Tongue (tissue), 2 donors: ENCODE measurements around the gene SLC12A7. TPM values are rescaled to one million over a fixed set of nuclear protein-coding genes. Genes with fewer than 3 reads are reported as not detected.
A peak's percentile ranks its signal among the peaks of the same experiment; 100 is the strongest.
"Not testable (repeated sequence)": the region's sequence is repeated elsewhere in the genome, so short reads cannot be mapped to it uniquely, and the experiment has no call there.

ENCODE experiments used
- DNase-seq: peaks from one replicate; pipeline ENCODE4 v3.0.0-alpha.2; 2015
- total RNA-seq: library from RNA; depleted of rRNA; stranded (reverse); fragments of >200 nt; gene quantifications from one replicate; pipeline ENCODE4 v1.2.3, GENCODE V29; 2014

The SLC12A7 gene
- 25.2 TPM for total RNA-seq

DNA sequence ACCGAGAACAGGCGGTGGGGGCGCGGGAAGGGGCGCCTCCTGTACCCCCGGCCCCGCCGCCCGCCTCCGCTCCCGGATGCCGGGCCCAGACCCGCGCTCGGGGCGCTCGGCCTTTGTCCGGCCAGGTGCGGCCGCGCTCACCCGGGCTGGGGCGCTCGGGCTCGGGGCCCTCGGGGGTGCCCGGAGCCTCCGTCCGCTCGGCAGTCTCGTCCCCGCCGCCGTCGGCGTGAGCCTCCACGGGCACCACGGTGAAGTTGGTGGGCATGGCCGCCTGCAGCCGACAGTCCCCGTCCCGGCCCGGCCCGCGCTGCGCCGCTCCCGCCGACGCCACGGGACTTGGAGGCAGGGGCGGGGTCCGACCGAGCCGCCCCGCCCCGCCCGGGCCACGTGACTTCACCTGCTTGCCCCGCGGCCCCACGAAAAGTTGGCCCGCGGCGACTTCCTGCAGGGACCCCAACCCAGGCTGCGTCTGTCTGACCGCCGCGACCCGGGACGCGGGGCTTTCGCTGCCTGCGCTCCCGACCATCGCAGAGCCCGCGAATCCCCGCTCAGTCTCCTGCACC lies at the start of gene SLC12A7:
SLC12A7 (minus strand) TSS at position 337 of the 563 bp plus-strand sequence; CDS start at position 265, 72 bp downstream.
- peak; percentile 64 for DNase-seq

DNA sequence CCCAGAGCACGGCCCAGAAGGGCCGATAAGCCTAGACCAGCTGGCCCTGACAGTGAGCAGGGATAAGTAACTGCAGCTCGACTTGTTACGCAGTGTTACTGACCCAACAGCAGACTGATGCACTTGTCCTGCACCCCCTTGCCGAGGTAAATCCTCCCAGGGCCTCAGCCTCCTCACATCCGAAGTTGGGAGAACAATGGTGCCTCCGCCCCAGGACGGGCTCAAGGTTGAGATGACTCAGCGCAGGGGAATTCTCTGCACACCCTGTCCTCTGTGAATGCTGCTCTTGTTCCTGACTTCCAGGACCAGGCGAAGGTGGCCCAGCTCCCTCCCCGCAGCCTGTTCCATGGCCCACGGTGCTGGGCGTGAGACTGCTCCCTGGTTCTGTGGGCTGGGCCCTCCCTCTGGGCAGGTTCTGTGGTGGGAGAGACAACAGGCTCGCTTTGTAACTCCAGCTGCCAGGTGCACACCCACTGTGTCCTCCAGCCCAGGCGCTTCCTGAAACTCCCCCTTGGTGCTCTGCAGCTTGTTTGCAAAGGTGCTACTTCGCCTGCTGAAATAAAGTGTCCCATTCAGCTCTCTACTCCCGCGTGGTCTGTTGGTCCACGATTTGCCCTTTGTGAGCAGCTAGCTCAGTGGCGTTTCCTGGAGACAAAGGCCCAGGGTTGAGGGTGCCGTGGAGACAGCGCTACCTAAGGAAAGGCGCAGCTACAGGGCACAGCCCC lies 49.4 kb upstream of the SLC12A7 start:
- DNase-seq, result no peak

DNA sequence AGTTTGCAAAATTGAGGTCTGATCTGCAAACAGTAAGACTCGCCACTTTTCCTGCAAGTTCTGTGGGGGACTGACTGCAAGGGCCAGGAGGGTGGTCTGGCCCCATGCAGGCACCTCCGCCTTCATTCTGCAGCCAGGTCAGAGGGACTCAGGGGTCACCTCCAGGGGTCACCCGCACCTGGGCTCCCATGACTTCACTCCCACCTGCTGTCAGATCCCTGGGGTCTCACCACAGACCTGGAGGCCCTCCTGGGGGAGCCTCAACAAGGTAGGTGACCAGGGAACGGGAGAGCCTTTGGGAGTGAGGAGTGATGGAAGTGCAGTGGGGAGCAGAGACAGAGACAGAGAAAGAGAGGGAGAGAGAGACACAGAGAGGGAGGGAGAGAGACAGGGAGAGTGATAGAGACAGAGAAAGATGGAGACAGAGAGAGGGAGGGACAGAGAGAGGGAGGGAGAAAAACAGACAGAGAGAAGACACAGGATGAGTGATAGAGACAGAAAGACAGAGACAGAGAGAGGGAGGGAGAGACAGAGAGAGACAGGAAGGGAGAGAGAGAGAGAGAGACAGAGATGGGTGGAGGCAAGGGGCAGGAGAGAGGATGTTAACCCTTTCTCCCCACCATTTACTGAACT lies 48.0 kb upstream of the SLC12A7 start:
- DNase-seq, result no peak

DNA sequence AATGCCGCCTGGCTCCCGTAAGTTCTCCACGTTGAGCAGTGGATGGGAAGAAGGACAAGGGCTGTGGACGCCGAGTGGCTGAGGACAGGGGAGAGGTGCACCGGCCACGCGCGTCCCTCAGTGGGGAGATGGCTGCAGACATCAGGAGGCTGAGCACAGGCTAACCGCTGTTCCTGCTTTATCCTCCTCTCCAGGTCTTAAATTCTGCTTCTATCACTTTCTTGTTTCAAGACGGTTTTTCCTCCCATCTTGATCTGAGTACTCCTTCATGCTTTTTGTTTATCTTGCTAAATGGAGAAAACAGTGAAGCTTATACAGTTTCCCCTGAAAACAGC lies 47.4 kb upstream of the SLC12A7 start:
- no peak for DNase-seq

DNA sequence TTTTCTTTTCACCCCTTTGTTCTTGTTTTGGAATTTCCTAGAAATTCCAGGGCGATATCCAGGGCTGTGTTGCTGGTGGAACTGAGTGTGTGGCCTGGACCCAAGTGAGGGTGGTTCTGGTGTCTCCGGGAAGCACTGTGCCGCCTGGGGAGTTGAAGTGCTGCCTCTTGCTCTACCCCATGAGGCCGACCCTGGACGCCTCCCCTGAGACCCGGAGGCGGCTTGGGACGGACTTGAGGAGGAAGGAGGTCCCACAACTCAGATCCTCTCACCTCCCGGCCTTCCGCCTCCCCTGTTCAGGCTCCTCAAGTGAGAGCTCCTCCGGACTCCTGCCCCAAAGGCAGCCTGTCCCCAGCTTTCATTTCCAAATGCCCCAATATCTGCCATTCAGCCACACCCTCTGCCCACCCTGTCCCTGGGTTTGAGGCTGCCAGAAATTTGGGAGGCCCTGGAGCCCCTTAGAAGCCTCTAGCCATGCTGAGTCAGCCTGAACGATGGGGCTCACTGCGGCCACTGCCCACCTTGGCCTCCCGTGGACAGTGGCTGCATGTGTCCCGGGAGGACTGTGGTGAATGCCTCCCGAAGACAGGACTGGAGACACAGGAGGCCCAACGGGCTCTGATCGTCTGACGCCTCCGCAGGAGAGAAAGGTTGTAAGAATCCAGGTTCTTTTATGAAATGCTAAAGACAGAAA lies 46.9 kb upstream of the SLC12A7 start:
- DNase-seq, result no peak

DNA sequence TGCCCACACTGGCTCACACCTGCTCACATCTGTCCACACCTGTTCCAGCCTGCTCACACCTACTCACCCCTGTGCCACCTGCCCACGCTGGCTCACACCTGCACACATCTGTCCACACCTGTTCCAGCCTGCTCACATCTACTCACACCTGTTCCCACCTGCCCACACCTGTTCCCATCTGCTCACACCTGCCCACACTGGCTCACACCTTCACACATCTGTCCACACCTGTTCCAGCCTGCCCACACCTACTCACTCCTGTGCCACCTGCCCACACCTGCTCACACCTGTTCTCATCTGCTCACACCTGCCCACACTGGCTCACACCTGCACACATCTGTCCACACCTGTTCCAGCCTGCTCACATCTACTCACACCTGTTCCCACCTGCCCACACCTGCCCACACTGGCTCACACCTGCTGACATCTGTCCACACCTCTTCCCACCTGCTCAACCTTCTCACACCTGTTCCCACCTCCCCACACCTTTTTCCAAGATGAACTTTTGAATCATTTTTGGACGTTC lies 45.7 kb upstream of the SLC12A7 start:
- not testable (repeated sequence) for DNase-seq

DNA sequence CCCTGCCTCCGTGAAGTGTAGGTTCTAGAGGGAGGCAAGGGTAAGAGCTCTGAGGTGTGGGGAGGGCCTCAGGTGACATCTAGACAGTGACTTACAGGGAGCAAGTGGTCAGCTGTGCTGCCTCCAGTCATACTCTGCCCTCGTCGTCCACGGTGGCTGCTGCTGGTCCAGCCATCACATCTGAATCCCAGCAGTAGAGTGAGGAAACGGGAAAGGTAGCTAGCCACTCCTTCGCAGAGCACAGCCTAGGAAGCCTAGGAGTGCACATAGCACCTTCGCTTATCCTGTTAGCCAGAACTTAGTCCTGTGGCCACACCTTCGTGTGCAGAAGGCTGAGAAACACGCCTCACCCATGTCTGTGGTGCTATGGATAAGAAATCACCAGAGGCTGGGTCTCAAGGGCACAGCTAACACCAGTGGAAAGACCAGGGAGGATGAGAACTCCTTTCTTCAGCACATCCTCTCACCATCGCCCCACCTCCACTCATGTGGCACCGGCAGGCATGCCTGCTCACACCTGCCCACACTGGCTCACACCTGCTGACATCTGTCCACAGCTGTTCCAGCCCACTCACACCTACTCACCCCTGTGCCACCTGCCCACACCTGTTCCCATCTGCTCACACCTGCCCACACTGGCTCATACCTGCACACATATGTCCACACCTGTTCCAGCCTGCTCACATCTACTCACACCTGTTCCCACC lies 45.0 kb upstream of the SLC12A7 start:
- DNase-seq, result no peak

DNA sequence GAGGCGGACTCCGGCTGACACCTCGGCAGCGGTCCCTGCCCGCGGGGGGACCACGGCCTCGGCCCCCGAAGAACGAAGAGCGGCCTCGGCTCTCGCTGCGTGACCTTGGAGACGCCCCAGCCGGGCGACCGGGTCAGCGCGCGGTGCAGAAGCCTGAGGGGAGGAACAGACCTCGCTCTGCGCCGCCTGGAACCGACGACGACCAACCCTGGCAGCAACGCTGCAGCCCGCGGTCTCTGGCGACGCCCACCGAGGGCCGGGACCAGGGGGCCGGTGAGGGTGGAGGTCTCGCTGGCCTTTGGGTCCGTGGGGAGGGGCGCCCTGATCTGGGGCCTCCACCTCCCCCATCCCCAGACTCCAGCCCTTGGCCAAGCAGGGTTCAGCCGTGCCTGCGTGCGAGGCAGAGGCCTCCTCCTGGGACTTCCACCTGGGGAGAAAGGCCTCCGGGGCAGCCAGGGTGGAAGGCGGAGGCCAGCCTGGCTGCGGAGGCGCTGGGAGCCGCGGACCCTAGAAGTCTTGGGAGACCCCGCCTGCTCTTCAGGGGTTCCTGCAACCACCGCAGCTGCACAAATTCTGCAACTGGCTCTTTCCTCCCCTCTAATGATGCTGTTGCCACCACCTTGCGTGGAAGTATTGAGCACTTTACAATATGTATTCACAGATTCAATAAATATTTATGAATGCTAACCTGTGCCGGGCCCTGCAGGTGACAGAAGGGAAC lies 44.3 kb upstream of the SLC12A7 start:
- no peak for DNase-seq

DNA sequence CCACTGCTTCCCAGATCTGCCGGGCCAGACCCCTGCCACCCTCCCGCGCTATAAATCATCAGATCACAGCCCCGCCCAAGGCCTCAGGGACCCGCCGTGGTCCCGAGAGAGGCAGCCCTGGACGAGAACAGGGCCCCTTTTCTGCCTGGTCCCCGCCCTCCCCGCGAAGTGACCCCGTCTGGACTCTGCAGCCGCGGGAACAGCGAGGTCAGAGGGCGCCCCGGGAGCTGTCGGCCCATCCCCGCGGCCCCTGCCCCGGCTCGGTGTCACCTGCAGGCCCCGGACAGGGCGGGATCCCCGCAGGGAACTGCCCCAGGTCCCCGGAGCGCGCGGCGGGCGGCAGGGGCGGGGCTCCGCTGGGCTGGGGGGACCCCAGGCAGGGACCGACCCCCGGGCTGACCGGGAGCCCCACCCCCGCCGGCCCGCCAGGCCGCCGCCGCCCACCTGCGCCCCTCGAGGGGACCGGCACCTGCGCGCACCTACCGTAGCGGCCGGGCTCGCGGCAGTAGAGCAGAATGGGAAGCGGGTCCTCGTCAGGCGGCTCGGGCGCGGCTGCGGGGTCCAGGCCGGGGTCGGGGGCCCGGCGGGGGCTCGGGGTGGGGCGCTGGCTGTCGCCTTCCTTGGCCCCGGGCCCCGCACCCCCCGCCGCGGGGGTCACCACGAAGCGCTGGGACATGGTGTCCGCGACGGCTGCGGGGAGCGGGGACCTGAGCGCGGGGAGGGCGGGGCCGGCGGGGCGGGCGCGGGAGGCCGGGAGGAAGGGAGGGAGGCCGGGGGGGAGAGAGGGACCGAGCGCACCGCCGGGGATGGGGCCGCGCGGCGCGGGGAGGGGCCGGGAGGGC lies 43.5 kb upstream of the SLC12A7 start:
- DNase-seq, result no peak

DNA sequence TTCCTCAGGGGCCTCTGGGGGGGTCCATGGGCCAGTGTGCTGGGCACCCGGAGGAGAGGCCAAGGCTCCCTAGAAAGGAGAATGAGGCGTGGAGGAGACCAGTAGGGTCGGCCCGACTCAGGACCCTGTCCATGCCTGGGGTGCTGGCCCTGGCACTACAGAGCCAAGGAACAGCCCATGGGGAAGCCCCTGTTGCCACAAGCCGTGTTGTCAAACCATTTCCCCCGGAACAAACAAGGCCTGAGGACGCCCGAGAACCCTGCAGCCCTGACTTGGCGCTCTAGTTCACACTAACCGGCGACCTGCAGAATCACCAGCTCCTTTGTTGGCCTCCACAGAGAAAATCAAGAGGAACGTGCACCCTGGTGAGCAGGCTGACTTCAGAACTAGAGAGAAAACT lies 41.6 kb upstream of the SLC12A7 start:
- DNase-seq, result no peak

DNA sequence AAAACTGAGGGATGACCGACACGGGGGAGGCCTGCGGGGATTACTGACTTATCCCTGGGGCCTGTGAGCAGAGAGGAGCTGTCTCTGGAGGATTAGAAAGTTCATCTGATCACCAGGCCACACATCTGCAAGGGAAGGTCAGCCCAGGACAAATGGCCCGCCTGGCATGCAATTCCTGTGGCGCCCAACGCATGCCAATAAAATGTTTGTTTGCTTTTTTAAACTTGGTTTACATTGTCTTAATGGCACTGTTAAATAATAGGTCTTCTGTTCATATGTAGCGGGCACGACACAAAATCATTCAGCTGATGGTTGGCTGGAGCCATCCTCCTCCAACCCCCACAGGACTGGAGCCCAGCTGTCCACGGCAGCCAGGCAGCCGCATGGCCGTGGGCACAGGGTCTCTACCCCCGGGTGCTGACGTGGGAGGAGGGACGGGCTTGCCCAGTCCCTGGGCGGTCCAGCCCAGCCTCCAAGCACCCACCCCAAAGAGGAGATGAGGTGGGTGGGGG lies 41.0 kb upstream of the SLC12A7 start:
- no peak for DNase-seq

DNA sequence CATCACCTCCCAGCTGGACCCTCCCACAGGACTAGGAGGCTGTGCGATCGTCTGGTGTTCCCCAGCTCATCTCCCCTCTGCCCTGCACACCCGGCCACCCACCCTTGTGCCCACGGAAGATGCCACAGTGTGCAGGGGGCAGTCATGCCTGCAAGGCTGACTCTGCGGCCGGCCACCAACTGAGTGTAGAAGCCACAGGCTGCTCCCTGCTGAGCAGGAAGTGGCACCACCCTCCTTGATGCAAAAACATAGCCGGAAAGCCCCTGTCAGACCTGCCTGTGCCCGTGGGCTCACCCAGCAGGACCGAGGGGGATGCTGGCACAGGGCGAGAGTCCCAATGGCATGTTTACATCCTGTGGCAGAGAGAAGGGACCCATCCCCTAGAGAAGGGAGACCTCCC lies 40.3 kb upstream of the SLC12A7 start:
- DNase-seq, result no peak

DNA sequence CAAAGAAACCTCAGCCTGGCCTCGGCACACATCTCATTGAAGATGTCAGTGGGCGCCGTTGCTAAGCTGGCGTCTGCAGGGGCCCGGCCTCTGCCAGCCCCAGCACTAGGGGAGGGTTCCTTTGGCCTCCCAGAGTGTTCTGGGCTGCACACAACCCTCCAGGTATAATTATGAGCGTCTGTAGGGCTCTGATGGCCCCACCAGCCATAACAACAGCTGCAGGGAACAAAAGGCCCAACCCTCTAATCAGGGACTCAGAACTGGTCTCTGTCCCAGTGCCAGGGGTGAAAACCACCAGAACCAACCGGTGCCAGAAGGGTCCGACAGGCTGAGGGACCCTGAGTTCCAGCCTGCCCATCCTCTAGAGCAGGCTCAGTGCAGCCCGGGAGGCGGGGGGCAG lies 39.5 kb upstream of the SLC12A7 start:
- no peak for DNase-seq

DNA sequence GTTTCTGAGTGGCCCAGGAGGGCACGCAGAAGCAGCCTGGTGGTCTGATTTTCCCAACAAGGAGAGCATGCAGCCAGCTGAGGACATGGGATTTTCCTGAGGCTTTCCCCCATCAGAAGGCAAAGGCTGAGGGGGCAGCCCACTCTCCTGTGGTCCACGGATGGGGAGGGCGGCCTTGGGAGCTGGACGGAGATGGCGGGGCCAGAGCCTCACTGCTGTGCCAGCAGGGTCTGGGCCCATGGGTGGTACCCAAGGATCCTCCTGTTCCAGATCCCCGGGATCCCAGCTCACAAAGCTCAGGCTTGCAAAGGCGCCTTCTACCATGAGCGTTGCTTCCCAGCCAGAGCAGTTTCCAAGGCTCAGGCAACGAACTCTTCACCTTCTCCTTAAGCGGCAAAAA lies 39.0 kb upstream of the SLC12A7 start:
- no peak for DNase-seq

DNA sequence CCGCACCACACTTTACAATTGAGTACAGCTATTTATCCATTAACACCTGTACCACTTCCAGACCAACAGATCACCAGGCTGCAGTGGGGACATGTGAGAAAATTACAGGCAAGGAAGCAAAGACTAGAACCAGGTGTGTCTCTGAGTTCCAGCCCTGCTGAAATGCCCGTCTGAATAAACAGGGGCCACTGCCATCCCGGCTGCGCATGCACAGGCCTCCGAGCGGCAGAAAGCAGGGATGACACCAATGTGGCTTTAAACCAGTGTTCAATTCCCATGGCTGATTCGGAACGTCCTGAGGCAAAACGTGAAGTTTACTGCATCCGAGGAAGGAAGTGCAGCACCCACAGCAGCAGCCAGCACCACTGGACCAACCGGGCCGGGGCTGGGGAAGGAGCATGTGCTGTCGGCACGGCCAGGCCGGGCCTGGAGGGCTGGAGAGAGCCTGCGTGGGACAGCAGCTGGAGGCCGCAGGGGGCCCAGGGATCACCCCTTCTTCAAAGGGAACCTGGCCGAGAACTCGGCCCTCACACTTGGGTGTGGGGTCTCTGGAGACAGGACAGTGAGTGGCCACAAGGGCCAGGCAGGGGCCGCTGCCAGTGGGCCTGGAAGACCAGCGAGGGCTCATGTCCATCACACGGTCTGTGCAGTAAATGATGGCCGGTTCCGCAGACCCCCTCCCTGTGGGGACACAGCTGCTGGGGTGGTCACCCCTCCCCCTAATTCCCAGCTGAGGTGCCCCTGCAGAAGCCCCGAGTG lies 33.0 kb upstream of the SLC12A7 start:
- DNase-seq, result no peak

DNA sequence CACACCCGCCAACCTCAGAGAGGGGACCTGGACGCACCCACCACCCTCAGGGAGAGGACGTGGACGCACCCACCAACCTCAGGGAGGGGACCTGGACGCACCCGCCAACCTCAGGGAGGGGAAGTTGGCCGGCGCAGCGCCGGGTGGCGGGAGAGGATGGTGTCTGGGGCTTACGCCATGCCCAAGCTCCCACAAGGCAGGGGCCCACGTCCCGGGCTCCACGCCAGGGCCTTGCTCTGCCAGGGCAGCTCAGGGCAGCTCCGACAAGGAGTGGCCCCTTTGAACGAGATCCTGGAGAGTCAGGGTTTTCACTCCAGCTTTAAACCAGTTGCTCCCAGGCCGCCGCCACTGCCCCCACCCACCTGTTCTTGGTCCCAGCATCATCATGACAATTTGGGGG lies 32.2 kb upstream of the SLC12A7 start:
- DNase-seq, result no peak

DNA sequence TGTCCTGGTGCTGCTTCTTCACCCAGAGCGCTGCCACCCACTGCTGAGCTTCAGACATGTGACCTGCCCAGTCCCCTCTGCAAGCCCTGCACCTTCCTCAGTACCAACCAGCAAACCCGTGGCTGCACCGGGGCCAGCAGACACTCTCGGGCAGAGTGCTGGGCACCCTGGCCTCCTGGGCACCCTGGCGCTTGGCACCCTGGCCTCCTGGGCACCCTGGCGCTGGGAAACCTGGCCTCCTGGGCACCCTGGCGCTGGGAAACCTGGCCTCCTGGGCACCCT lies 31.7 kb upstream of the SLC12A7 start:
- DNase-seq, result no peak

DNA sequence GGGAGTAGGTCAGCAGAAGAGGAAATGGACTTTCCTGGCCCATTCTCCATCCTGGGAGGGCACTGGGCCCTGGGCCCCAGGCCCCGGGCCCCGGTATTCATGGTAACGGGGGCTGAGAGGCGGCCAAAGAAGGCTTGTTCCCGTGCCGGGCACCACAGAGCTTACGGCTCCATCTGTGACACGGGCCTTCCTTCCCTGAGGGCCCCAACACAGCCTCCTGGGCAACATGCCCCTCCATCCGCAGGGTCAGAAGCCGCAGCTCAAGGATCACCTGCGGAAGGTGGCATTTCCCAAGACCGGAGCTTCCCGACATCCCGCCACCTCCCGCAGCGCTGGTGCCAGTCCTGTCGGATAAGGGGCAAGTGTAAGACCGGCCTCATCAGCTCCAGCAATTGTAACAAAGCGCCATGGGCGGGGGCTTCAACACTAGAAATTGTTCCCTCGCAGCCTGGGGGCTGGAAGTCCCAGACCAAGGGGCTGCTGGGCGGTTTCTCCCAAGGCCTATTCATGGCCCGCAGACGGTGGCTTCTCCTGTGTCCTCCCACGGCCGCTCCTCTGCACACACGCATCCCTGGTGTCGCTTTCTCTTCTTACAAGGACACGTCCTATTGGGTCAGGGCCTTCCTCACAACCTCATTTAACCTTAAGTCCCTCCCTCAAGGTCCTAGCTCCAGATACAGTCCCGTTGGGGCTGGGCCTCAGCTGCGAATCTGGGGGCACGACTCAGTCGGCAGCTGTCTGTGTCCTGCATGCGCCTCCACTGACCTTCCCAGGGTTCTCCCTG lies 31.2 kb upstream of the SLC12A7 start:
- no peak for DNase-seq

DNA sequence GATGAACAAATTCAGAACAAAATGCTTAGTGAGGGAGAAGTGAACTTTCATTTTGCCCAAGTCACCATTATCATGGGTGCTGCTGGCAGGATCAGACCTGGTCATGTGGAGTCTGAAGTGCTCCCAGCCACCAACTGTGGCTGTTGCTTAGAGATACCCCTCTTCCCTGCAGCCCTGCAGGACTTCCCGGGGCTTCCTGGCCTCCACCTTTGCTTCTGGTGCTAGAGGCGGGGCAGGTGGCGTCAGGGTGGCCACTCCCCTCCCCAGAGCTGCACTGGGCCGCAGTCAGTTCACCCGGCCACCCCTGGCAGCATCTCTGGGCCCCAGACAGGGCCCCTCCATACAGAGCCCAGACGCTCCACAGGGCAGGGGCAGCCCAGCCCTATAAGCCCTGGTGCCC lies 30.0 kb upstream of the SLC12A7 start:
- no peak for DNase-seq
